Measurements from ENCODE around the gene SEPTIN6. TPM values are rescaled to one million over a fixed set of nuclear protein-coding genes. Genes with fewer than 3 reads are reported as not detected.
A peak's percentile ranks its signal among the peaks of the same experiment; 100 is the strongest.

Gene SEPTIN6
- total RNA-seq = 30.2 and 32.0 TPM in 2 replicates

DNA sequence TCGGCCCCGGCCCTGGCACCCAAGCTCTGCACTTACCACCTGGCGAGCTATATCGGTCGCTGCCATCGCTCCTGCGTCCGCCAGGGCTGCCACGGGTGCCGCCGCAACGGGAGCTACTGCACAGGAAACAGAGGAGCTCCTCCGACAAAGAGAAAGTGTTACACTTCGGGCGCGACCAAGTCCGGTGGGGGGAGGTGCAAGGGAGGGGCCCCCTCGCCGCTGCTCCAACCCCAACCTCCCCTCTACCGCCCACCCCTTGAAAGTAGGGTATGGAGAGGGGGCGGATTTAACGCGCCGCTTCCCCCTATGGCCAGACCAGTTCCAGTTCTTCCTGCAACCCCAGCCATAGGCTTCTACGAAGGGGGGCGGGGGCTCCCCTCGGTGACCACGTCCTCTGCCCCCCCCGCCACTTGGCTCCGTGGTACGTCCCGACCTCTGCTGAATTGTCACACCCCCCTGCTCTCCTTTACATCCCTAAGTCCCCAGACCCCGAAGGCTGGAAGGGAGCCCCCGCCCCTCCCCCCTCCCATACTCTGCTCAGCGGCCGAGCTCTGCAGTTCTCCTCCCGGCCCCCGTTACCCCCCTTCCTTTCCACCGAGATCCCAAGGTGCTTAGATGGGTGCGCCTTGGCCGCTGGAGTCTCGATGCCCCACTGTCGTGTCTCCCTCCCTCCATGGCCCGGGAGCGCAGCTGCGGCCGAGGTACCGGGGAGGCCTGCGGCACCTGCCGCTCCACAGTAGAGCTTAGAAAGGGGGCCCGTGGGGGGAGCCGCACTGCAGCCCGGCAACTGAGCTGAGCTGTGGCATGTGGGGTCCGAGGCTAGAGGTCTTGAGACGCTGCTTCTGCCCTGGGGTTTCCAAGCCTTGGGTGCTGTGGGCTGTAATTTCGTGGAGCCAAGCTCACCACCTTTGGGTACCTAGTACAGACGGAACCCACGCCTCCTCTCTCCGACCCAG, at the start of gene SEPTIN6:
SEPTIN6 (minus strand) TSS at position 129 of the 956 bp plus-strand sequence; CDS start at position 66, 63 bp downstream.
- no peak for DNase-seq (ENCODE audit: low read depth)
- peak within 1 kb of the TSS; percentile 69 for H3K4me3 ChIP-seq (ENCODE audit: low read depth, low read length)
- H3K36me3 ChIP-seq (ENCODE audit: control insufficient read depth, insufficient read depth, low read length) = no peaks in the 10 kb centered on the region
- no peak for TF ChIP-seq CTCF (IDR thresholded peaks at IDR 0.05; ENCODE audit: insufficient read depth, low read length, poor library complexity, severe bottlenecking)
- no peaks in the 10 kb centered on the region for H3K27me3 ChIP-seq (ENCODE audit: control insufficient read depth, insufficient read depth, low read length)

DNA sequence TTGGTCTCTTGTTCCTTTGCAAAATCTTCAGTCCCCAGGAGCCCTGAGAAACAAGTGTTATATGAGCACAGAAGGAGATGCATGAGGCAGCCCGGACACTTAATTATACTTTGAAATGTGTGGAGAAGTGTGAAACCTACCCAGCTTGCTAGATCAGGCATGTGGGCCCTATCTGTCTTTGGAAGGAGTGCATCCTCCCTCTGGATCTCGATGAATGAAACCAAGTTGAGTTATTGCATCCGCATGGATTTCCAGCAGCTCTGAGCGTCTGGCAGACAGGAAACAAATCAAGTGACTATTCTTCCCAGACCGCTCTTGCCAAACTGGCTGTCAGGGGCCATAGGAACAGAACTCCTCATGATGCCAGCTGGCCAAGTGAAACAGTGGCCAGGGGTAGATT, 45.8 kb upstream of the SEPTIN6 start:
- H3K4me3 ChIP-seq (ENCODE audit: low read depth, low read length) = no peak overlapping the region
- H3K36me3 ChIP-seq (ENCODE audit: control insufficient read depth, insufficient read depth, low read length) = no peaks in the 10 kb centered on the region
- no peak for TF ChIP-seq CTCF (IDR thresholded peaks at IDR 0.05; ENCODE audit: insufficient read depth, low read length, poor library complexity, severe bottlenecking)
- H3K27me3 ChIP-seq (ENCODE audit: control insufficient read depth, insufficient read depth, low read length) = no peaks in the 10 kb centered on the region
- DNase-seq (ENCODE audit: low read depth) = no peak

- no peaks in the 10 kb centered on the region for H3K27me3 ChIP-seq (ENCODE audit: control insufficient read depth, insufficient read depth, low read length)
- no peak for TF ChIP-seq CTCF (IDR thresholded peaks at IDR 0.05; ENCODE audit: insufficient read depth, low read length, poor library complexity, severe bottlenecking)
- DNase-seq (ENCODE audit: low read depth) = no peak
- no peak overlapping the region for H3K4me3 ChIP-seq (ENCODE audit: low read depth, low read length)
- H3K36me3 ChIP-seq (ENCODE audit: control insufficient read depth, insufficient read depth, low read length) = no peaks in the 10 kb centered on the region
Observed at GRCh38 chrX:119736206-119736764, 43.3 kb upstream of the SEPTIN6 start.

DNA sequence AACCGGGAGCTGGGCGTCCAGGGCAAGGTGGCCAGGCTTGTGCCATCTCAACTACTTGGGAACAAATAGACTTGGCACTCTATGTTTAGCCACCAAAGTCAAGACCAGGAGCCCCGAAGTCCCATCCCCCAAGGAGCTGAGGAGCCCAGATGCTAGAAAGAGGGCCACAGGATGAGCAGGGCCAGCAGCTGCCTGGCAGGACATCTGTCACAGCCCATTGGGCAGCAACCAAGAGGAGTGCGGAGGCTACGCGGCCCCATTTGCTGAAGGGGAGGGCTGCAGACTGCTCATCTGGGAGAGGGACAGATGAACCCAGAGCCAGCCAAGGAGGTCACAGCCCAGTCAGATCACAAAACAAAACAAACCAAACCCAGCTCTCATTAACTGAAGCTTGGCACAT, 42.5 kb upstream of the SEPTIN6 start:
- TF ChIP-seq CTCF (IDR thresholded peaks at IDR 0.05; ENCODE audit: insufficient read depth, low read length, poor library complexity, severe bottlenecking) = no peak

DNA sequence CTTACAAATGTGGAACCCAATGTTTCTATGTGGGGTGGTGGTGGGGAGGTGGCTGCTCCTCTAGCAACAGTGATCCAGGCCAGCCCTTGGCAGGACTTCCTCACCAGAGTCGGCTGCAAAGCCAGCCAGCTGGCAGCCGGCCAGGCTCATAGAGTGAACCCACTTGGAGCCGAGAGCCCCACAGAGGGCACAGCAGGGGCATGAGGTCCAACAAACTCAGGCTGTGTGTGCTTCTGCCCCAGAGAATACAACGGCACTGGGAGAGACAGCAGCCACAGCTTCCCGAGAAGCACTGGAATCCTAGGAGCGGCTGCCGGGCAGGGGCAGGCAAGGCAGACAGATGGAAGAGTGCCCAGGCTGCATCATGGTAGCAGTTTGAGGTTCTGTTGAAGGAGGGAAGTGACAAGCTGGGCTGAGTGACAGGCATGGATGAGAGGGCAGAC, 42.0 kb upstream of the SEPTIN6 start:
- no peak for DNase-seq (ENCODE audit: low read depth)
- Histone ChIP-seq H3K4me3 (ENCODE audit: low read depth, low read length) (no peak overlapping the region), H3K27me3 (ENCODE audit: control insufficient read depth, insufficient read depth, low read length) (no peaks in the 10 kb centered on the region), H3K36me3 (ENCODE audit: control insufficient read depth, insufficient read depth, low read length) (no peaks in the 10 kb centered on the region)
- no peak for TF ChIP-seq CTCF (IDR thresholded peaks at IDR 0.05; ENCODE audit: insufficient read depth, low read length, poor library complexity, severe bottlenecking)

More for the DNA sequence above, 42.5 kb upstream of the SEPTIN6 start:
- no peaks in the 10 kb centered on the region for H3K36me3 ChIP-seq (ENCODE audit: control insufficient read depth, insufficient read depth, low read length)
- H3K4me3 ChIP-seq (ENCODE audit: low read depth, low read length) = no peak overlapping the region
- no peak for DNase-seq (ENCODE audit: low read depth)
- H3K27me3 ChIP-seq (ENCODE audit: control insufficient read depth, insufficient read depth, low read length) = no peaks in the 10 kb centered on the region

All from kidney epithelial cell (primary cell).